ACHN (cell line): ENCODE data around the gene SAMD3.
"Not testable (repeated sequence)": the region's sequence is repeated elsewhere in the genome, so short reads cannot be mapped to it uniquely, and the experiment has no call there.

ENCODE experiments used
- DNase-seq: peaks from one replicate; pipeline ENCODE4 v3.0.0-alpha.2; 2015
- in situ Hi-C: cut with HindIII; loops from 2 replicates; pipeline ENCODE4 v1.10.0; 2017; ENCODE audit warnings: low sequenced_read_pairs, low pct_ligation_motif_present, low pct_unique_long_range_greater_than_20kb

The SAMD3 gene

GRCh38 chr6:130222775-130223174, at the start of gene SAMD3:
SAMD3 (minus strand) TSS chr6:130222951; CDS start chr6:130215273, 7,678 bp downstream.
- in situ Hi-C loops: no loop called here
- no peak for DNase-seq

GRCh38 chr6:130269969-130270635, 47.4 kb upstream of the SAMD3 start:
- DNase-seq: no peak
- in situ Hi-C loops: no loop called here

- in situ Hi-C loops, DNase-seq: not testable (repeated sequence)
Observed at GRCh38 chr6:130265553-130265952, 42.8 kb upstream of the SAMD3 start.

GRCh38 chr6:130262008-130262407, 39.3 kb upstream of the SAMD3 start:
- in situ Hi-C loops: no loop called here
- DNase-seq: no peak

- in situ Hi-C loops: not testable (repeated sequence)
Observed at GRCh38 chr6:130261558-130261957, 38.8 kb upstream of the SAMD3 start.

GRCh38 chr6:130260614-130261241, 38.0 kb upstream of the SAMD3 start:
- DNase-seq, in situ Hi-C loops: not testable (repeated sequence)

More at GRCh38 chr6:130261558-130261957, 38.8 kb upstream of the SAMD3 start:
- not testable (repeated sequence) for DNase-seq

GRCh38 chr6:130260050-130260462, 37.3 kb upstream of the SAMD3 start:
- in situ Hi-C loops, DNase-seq: not testable (repeated sequence)

- DNase-seq: no peak
- in situ Hi-C loops: no loop called here
Observed at GRCh38 chr6:130259557-130259956, 36.8 kb upstream of the SAMD3 start.

- in situ Hi-C loops: no loop called here
- DNase-seq: no peak
Observed at GRCh38 chr6:130259140-130259539, 36.4 kb upstream of the SAMD3 start.

GRCh38 chr6:130252527-130253237, 29.9 kb upstream of the SAMD3 start:
- no peak for DNase-seq
- in situ Hi-C loops: no loop called here

- in situ Hi-C loops: no loop called here
- no peak for DNase-seq
Observed at GRCh38 chr6:130245267-130245666, 22.5 kb upstream of the SAMD3 start.

- DNase-seq: no peak
- in situ Hi-C loops: no loop called here
Observed at GRCh38 chr6:130244728-130245127, 22.0 kb upstream of the SAMD3 start.

- in situ Hi-C loops: no loop called here
- no peak for DNase-seq
Observed at GRCh38 chr6:130240232-130240631, 17.5 kb upstream of the SAMD3 start.

- in situ Hi-C loops: no loop called here
- DNase-seq: no peak
Observed at GRCh38 chr6:130239755-130240154, 17.0 kb upstream of the SAMD3 start.

GRCh38 chr6:130233330-130233729, 10.6 kb upstream of the SAMD3 start:
- in situ Hi-C loops: no loop called here
- no peak for DNase-seq

GRCh38 chr6:130230531-130230930, 7.8 kb upstream of the SAMD3 start:
- DNase-seq, in situ Hi-C loops: not testable (repeated sequence)

- no peak for DNase-seq
- in situ Hi-C loops: no loop called here
Observed at GRCh38 chr6:130229645-130230044, 6.9 kb upstream of the SAMD3 start.

GRCh38 chr6:130223508-130223907, 757 bp upstream of the SAMD3 start:
- no peak for DNase-seq
- in situ Hi-C loops: no loop called here

GRCh38 chr6:130218134-130218533, 4.6 kb downstream of the SAMD3 start:
- no peak for DNase-seq
- in situ Hi-C loops: no loop called here
